AG10803 (cell line): ENCODE data around the gene KLRK1.
"Not testable (repeated sequence)": the region's sequence is repeated elsewhere in the genome, so short reads cannot be mapped to it uniquely, and the experiment has no call there.

ENCODE experiments used
- DNase-seq: peaks from one replicate; pipeline ENCODE4 v3.0.0; 2010; ENCODE audit warnings: low read depth
- H3K4me3 ChIP-seq: 2 replicates; pipeline ENCODE4 v1.5.1; 2011; ENCODE audit warnings: mild to moderate bottlenecking, low read length, control low read depth
- CTCF ChIP-seq: conservative IDR thresholded peaks from 2 replicates; pipeline ENCODE4 v1.5.1; 2011; ENCODE audit warnings: mild to moderate bottlenecking, low read length, control low read depth, inconsistent platforms

KLRK1 gene

GRCh38 chr12:10393291-10393690, 3.5 kb upstream of the KLRK1 start:
- no peak overlapping the region for H3K4me3 ChIP-seq
- DNase-seq, result no peak

GRCh38 chr12:10392394-10392930, 2.6 kb upstream of the KLRK1 start:
- no peak for TF ChIP-seq CTCF
- peak; percentile 98 for DNase-seq
- H3K4me3 ChIP-seq, result no peak overlapping the region

More at GRCh38 chr12:10393291-10393690, 3.5 kb upstream of the KLRK1 start:
- TF ChIP-seq CTCF, result no peak

GRCh38 chr12:10390991-10391390, 1.1 kb upstream of the KLRK1 start:
- not testable (repeated sequence) for DNase-seq, H3K4me3 ChIP-seq

GRCh38 chr12:10388624-10389413, 1.0 kb downstream of the KLRK1 start:
- no peak for TF ChIP-seq CTCF
- no peak for DNase-seq
- no peak overlapping the region for H3K4me3 ChIP-seq

GRCh38 chr12:10387498-10387897, 2.3 kb downstream of the KLRK1 start:
- H3K4me3 ChIP-seq, DNase-seq: not testable (repeated sequence)

- no peak overlapping the region for H3K4me3 ChIP-seq
- TF ChIP-seq CTCF, result no peak
- DNase-seq, result no peak
Measured at GRCh38 chr12:10386857-10387256, 3.0 kb downstream of the KLRK1 start.

- no peak overlapping the region for H3K4me3 ChIP-seq
- no peak for TF ChIP-seq CTCF
- DNase-seq, result peak; percentile 93
Measured at GRCh38 chr12:10385166-10385613, 4.7 kb downstream of the KLRK1 start.

GRCh38 chr12:10384191-10384590, 5.7 kb downstream of the KLRK1 start:
- no peak for TF ChIP-seq CTCF
- DNase-seq, result no peak
- H3K4me3 ChIP-seq, result no peak overlapping the region
